Heart right ventricle (tissue), 16 donors: ENCODE measurements around the gene ATP6V0D1. TPM values are rescaled to one million over a fixed set of nuclear protein-coding genes. Genes with fewer than 3 reads are reported as not detected.

Source experiments
- ATAC-seq, 8 donors: fragments of 200-7000 bp; cut with Tn5 transposase; one replicate each; pipeline ENCODE4 v1.9.1; 2020; ENCODE audit warnings: mild to moderate bottlenecking in 8 of 8, moderate library complexity in 8 of 8, moderate number of reproducible peaks in 1 of 8
- DNase-seq, 2 donors: peaks; one replicate each; pipeline ENCODE4 v3.0.0-alpha.2; 2020
- H3K27ac ChIP-seq, 10 donors: fragments of 200-600 bp; sonication (generic) in 2 of 10; one replicate each; pipeline versions ENCODE4 v1.5.0 to v1.8.0; 2020 to 2022; ENCODE audit warnings: mild to moderate bottlenecking in 3 of 10
- H3K27me3 ChIP-seq, 7 donors: fragments of 200-600 bp; one replicate each; pipeline ENCODE4 v1.8.0; 2021 to 2022; ENCODE audit warnings: mild to moderate bottlenecking in 2 of 7
- H3K36me3 ChIP-seq, 9 donors: fragments of 200-600 bp; sonication (generic) in 1 of 9; one replicate each; pipeline versions ENCODE4 v1.5.0 to v1.8.0; 2020 to 2022; ENCODE audit warnings: mild to moderate bottlenecking in 2 of 9
- H3K4me1 ChIP-seq, 9 donors: fragments of 200-600 bp; sonication (generic) in 1 of 9; one replicate each; pipeline versions ENCODE4 v1.5.0 to v1.8.0; 2020 to 2022; ENCODE audit warnings: mild to moderate bottlenecking in 4 of 9
- H3K4me3 ChIP-seq, 10 donors: fragments of 200-600 bp; sonication (generic) in 2 of 10; one replicate each; pipeline versions ENCODE4 v1.5.0 to v1.8.0; 2020 to 2022; ENCODE audit warnings: mild to moderate bottlenecking in 7 of 10, moderate library complexity in 2 of 10
- H3K9me3 ChIP-seq, 11 donors: fragments of 200-600 bp in 10 of 11; sonication (generic) in 2 of 11; one replicate each; pipeline versions ENCODE4 v1.5.0 to v1.8.0; 2013 to 2022; ENCODE audit warnings: mild to moderate bottlenecking in 2 of 11, control low read depth in 1 of 11, moderate library complexity in 1 of 11
- WGBS, 2 donors: extraction: QIAGEN DNeasy Blood & Tissue Kit; methylation state at CpG; one replicate each; pipeline ENCODE4 v1.1.7; 2013; ENCODE audit warnings: inconsistent platforms in 1 of 2; 5-methylcytosine and 5-hydroxymethylcytosine counted together
- intact Hi-C, 10 donors: fragments of 100-400 bp; cut with DNase I; formaldehyde crosslinking; loops; one replicate each; pipeline versions ENCODE4 v1.11.1 to v1.14.2; 2022
- polyA plus RNA-seq, 2 donors: library from polyadenylated mRNA; stranded (reverse); fragments of 200-250 nt; gene quantifications; one replicate each; pipeline ENCODE4 v1.2.3, GENCODE V29; 2013
- total RNA-seq, 10 donors: library from RNA; stranded (reverse); fragmentation: NEBNext Ultra II Directional in 3 of 10; extraction: Animal tissue kit (Norgen Biotek cat#: 25700) in 3 of 10; gene quantifications; one replicate each; pipeline versions ENCODE4 v1.2.1 to v1.2.4, GENCODE V29; 2021 to 2023
- TF ChIP-seq, protein P1 (sequence below), 9 donors: fragments of 200-600 bp; sonication (generic) in 2 of 9; IDR thresholded peaks; one replicate each; pipeline versions ENCODE4 v1.5.0 to v1.8.0; 2021 to 2022; ENCODE audit warnings: antibody characterized with exemption in 9 of 9, mild to moderate bottlenecking in 5 of 9, moderate library complexity in 1 of 9
- donor health status: Arrhythmogenic right ventricular cardiomyopathy.
- donor health status: ischemic (EF 13 %, LVEDD 7.1; RV severe dilation, severe dysfunction).
- donor health status: healthy with polysubstance abuse.
- donor health status: DM: no; HTN: yes; CAD: no.
- donor health status: DM: no; HTN: no; CAD: no.
- donor health status: ischemic (EF 25% LVEDD 6.9; RV normal size, moderate dysfunction).
- donor health status: ischemic (EF 25% LVEDD 5.7; RV mildly dilated, moderate dysfunction).
- donor health status: healthy.
- donor health status: DM: yes; HTN: yes; CAD: no.
- donor health status: Ischemic cardiomyopathy.
- donor health status: ischemic (EF 35%, LVEDD 5.7; RV mildly dilated, moderate dysfunction).
- donor health status: nonischemic (EF 11% LVEDD 7.7; RV severe dilation, severe dysfunction).
- donor health status: DM: yes; HTN: yes; CAD: no.
- donor health status: PGD.
- donor health status: ischemic (EF 29% LVEDD 5.4; RV normal size, mild dysfunction).
- donor health status: nonischemic (EF 23%, LVEDD 6.1; RV moderate dilation, normal function).

ATP6V0D1 gene
- total and polyA plus RNA-seq, 12 donors: 12.8 to 84.7 (median 67.5) TPM

DNA sequence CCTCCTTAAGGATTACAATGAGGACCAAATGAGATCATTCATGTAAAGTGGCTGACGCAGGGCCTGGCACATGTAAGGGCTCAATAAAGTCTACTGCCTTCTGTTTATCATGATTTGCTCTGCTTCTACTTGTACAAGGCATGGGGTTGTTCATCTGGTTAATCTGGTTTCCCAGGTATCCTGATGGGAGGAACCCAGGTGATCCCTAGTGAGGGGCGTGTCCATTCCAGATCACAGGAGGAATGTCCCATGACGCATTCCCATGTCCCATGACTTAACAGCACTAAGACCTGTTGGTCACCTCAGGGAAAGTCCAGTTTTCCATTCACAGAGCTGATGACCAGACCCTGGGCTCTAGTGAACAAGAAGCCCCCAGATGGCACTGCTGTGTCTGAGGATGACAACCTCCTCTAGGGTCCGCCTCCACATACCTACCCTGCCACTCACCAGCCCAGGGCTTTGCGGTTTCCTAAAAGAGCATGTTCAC lies 76.2 kb downstream of the ATP6V0D1 start:
- DNase-seq: no peak
- 96 to 97% methylated on average over 5 of the region's 5 CpGs for WGBS, 2 donors
- peak overlapping the region in 1 of 10 donors; percentile 88 for H3K27ac ChIP-seq

DNA sequence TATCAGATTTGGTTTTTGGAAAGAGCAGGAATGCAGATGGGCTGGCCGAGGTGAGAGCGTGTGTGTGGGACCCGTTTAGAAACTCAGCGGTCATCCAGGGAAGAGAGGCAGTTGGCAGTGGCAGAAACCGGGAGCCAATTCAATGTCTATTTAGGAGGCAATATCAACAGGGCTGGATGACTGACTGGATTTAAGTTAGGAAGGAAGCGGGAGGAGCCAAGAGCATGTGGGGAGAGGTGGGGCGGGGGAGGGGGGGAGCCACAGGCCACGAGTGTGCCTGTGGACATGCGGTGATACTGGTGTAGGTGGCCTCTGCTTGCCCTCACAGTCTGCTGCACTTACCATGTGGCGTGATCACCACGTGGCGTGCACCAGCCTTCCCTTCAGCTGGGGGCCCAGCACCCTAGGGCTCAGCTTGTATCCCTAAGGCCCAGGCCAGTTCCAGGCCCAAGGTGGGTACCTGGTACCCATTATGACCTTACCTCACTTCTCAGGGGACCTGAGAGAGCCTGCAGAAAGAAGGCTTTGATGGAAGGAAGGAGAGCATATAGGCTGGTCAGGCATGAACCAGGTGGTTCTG lies 76.9 kb downstream of the ATP6V0D1 start:
- ATAC-seq (no peak), DNase-seq (no peak)
- 73 to 83% methylated on average over 12 of the region's 12 CpGs for whole genome bisulfite sequencing, 2 donors
- H3K36me3 ChIP-seq: no peaks in the 10 kb centered on the region
- H3K9me3 ChIP-seq: no peaks in the 10 kb centered on the region
- H3K4me1 ChIP-seq: peaks cover 11 to 45% (median 28%) of the 10 kb centered on the region in 9 donors
- peaks cover 0 to 12% (median 0%) of the 10 kb centered on the region in 7 donors for H3K27me3 ChIP-seq
- H3K4me3 ChIP-seq: no peak overlapping the region
- intact Hi-C loops: loop anchor here in 2 of 10 donors (5.0 to 10.0 kb wide), 2 partner anchors 127 to 139 kb away; partner anchors contain the start of gene PLEKHG4 (in 1 of the 2)
- TF ChIP-seq, protein P1, sequence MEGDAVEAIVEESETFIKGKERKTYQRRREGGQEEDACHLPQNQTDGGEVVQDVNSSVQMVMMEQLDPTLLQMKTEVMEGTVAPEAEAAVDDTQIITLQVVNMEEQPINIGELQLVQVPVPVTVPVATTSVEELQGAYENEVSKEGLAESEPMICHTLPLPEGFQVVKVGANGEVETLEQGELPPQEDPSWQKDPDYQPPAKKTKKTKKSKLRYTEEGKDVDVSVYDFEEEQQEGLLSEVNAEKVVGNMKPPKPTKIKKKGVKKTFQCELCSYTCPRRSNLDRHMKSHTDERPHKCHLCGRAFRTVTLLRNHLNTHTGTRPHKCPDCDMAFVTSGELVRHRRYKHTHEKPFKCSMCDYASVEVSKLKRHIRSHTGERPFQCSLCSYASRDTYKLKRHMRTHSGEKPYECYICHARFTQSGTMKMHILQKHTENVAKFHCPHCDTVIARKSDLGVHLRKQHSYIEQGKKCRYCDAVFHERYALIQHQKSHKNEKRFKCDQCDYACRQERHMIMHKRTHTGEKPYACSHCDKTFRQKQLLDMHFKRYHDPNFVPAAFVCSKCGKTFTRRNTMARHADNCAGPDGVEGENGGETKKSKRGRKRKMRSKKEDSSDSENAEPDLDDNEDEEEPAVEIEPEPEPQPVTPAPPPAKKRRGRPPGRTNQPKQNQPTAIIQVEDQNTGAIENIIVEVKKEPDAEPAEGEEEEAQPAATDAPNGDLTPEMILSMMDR (IDR thresholded peaks at IDR 0.05): no peak
- no peak overlapping the region for H3K27ac ChIP-seq

More for the DNA sequence above, 76.2 kb downstream of the ATP6V0D1 start:
- peaks cover 11 to 39% (median 22%) of the 10 kb centered on the region in 9 donors for H3K4me1 ChIP-seq
- H3K9me3 ChIP-seq: no peaks in the 10 kb centered on the region
- TF ChIP-seq, protein P1 (IDR thresholded peaks at IDR 0.05): no peak
- intact Hi-C loops: loop anchor here in 3 of 10 donors (5.0 to 10.0 kb wide), 3 partner anchors 37 to 140 kb away; partner anchors contain the start of gene PLEKHG4 (in 1 of the 3)
- peaks cover 0 to 5% (median 0%) of the 10 kb centered on the region in 7 donors for H3K27me3 ChIP-seq
- H3K4me3 ChIP-seq: no peak overlapping the region
- ATAC-seq: no peak
- H3K36me3 ChIP-seq: no peaks in the 10 kb centered on the region

- H3K9me3 ChIP-seq: no peaks in the 10 kb centered on the region
- intact Hi-C loops: loop anchor here in 2 of 10 donors (5.0 to 10.0 kb wide), 2 partner anchors 124 to 136 kb away; partner anchors contain the start of gene PLEKHG4 (in 1 of the 2)
- no peaks in the 10 kb centered on the region for H3K36me3 ChIP-seq
- no peak for DNase-seq
- WGBS, 2 donors: 95 to 96% methylated on average over 14 of the region's 14 CpGs
- TF ChIP-seq, protein P1 (IDR thresholded peaks at IDR 0.05): no peak
- H3K27ac ChIP-seq: no peak overlapping the region
- peaks cover 21 to 56% (median 35%) of the 10 kb centered on the region in 9 donors for H3K4me1 ChIP-seq
- peaks cover 0 to 23% (median 0%) of the 10 kb centered on the region in 7 donors for H3K27me3 ChIP-seq
- no peak for ATAC-seq
- no peak overlapping the region for H3K4me3 ChIP-seq
Observed at GRCh38 chr16:67400901-67401300, 80.1 kb downstream of the ATP6V0D1 start.

DNA sequence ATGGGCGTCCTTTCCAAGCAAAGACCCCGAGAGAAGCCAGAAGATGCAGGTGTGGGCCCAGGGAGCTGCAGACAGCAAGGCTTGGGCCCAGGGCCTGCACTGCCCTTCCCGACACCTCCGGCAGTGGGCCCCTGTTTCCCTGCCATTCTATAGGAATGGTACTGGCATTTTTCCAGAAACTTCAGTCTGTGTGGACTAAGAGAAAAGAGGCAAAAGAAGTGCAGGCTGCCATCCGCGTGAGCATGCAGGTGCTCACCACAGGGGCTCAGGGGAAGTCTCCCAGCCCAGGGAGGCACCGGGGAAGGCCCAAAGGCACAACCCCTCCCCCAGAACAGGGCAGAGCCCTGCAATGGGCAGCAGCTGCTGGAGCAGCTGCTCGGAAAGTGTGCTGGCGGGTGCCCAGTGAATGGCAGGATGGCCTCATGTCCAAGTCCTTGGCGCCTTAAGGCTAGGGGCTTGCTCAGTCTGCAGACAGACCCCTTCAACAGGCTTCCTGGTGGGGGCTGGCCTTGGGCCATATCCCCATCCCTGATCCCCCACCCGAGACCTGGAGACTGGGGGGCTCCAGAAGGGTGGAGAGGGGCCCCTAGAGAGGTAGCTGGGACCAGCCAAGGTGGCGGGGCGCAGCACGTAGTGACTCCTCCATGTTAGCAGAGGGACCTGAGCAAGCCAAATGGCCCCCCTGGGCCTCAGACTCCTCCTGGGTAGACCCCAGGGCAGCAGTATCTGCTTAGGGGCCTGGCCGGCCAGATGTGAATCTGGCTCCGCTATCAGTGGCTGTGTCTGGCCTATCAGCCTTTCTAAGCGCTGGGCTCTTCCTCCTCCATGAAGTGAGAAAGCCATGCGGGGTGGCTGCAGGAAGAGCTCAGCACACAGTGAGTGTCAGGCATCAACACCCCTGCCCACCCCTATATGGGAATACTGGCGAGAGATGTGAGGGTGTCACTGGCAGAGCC lies 80.9 kb downstream of the ATP6V0D1 start:
- H3K36me3 ChIP-seq: no peaks in the 10 kb centered on the region
- TF ChIP-seq, protein P1 (IDR thresholded peaks at IDR 0.05): peak in 3 of 9 donors; percentile 27 to 36 (median 27)
- peaks cover 0 to 32% (median under 1%) of the 10 kb centered on the region in 7 donors for H3K27me3 ChIP-seq
- no peaks in the 10 kb centered on the region for H3K9me3 ChIP-seq
- H3K4me1 ChIP-seq: peaks cover 23 to 56% (median 38%) of the 10 kb centered on the region in 9 donors
- WGBS, 2 donors: 79 to 80% methylated on average over 19 of the region's 19 CpGs
- intact Hi-C loops: loop anchor here in 6 of 10 donors (5.0 to 10.0 kb wide), 5 partner anchors 115 to 138 kb away; partner anchors contain the start of gene PLEKHG4 (in 2 of the 6)
- no peak overlapping the region for H3K4me3 ChIP-seq
- no peak overlapping the region for H3K27ac ChIP-seq
- DNase-seq (no peak), ATAC-seq (no peak)
